HCT116 (cell line): ENCODE measurements around the gene DIPK1B. TPM values are rescaled to one million over a fixed set of nuclear protein-coding genes. Genes with fewer than 3 reads are reported as not detected.
A peak's percentile ranks its signal among the peaks of the same experiment; 100 is the strongest.

Source experiments
- ATAC-seq: fragments of 200-7000 bp; cut with Tn5 transposase; 2 replicates; pipeline ENCODE4 v1.9.1; 2020; ENCODE audit warnings: mild to moderate bottlenecking, moderate library complexity
- BruUV-seq: library from RNA; stranded (reverse); fragments of 400-500 nt; replicated peaks from 2 replicates; lab custom pipeline; 2021; lab: Mats Ljungman, UMichigan
- CTCF ChIA-PET: fragments of 300-600 bp; sonication (Branson Sonifier 250); formaldehyde crosslinking; loops from one replicate; lab custom pipeline; 2021; ENCODE audit warnings: antibody characterized with exemption; lab: Charles Lee
- POLR2A ChIA-PET: fragments of 300-600, 350-600 bp; sonication (Branson Sonifier 250); formaldehyde crosslinking; loops from one replicate; lab custom pipeline; 2021; ENCODE audit warnings: antibody characterized with exemption; lab: Charles Lee
- RAD21 ChIA-PET, 2 experiments: fragments of 300-600 bp; sonication (Branson Sonifier 250); formaldehyde crosslinking; loops; one replicate each; lab custom pipeline; 2023; ENCODE audit warnings: low total read pairs in 2 of 2; ENCODE audit not compliant: uncharacterized antibody in 2 of 2, unreplicated experiment in 2 of 2, low non-redundant PET in 1 of 2; lab: Charles Lee
- DNase-seq: peaks from one replicate; pipeline ENCODE4 v3.0.0-alpha.2; 2010; ENCODE audit warnings: low read depth, low spot score
- H2AFZ ChIP-seq: fragments of 200-600 bp; shearing (Covaris generic), sonication (generic); 2 replicates; pipeline ENCODE4 v1.6.1; 2017; ENCODE audit warnings: low read depth, mixed run types, mixed read lengths, antibody characterized with exemption, low read length; ENCODE audit not compliant: poor library complexity, severe bottlenecking
- H3K27ac ChIP-seq: 2 replicates; pipeline ENCODE4 v1.5.1; 2012; ENCODE audit warnings: low read depth, low read length
- H3K27me3 ChIP-seq: fragments of 200-600 bp; sonication (generic); 2 replicates; pipeline ENCODE4 v1.6.1; 2016; ENCODE audit warnings: mixed run types, low read length, mixed read lengths; ENCODE audit not compliant: insufficient read depth
- H3K36me3 ChIP-seq, 2 experiments: fragments of 200-500 bp in 1 of 2; fragments of 200-600 bp in 1 of 2; sonication (Bioruptor generic) in 1 of 2; sonication (generic) in 1 of 2; 2 replicates each; pipeline versions ENCODE4 v1.5.1 to v1.6.1; 2014 to 2016; ENCODE audit warnings: low read length in 2 of 2, inconsistent platforms in 1 of 2, mixed read lengths in 1 of 2, mixed run types in 1 of 2; ENCODE audit not compliant: insufficient read depth in 2 of 2, control insufficient read depth in 1 of 2
- H3K4me1 ChIP-seq, 2 experiments: fragments of 200-600 bp in 1 of 2; sonication (generic) in 1 of 2; 2 replicates each; pipeline versions ENCODE4 v1.5.1 to v1.6.1; 2012 to 2017; ENCODE audit warnings: low read length in 2 of 2, inconsistent platforms in 1 of 2, mild to moderate bottlenecking in 1 of 2, mixed read lengths in 1 of 2, mixed run types in 1 of 2, moderate library complexity in 1 of 2; ENCODE audit not compliant: insufficient read depth in 2 of 2, control insufficient read depth in 1 of 2
- H3K4me2 ChIP-seq: fragments of 200-600 bp; sonication (generic); 2 replicates; pipeline ENCODE4 v1.6.1; 2017; ENCODE audit warnings: mixed run types, low read length, mixed read lengths
- H3K4me3 ChIP-seq, 2 experiments: fragments of 200-600 bp in 1 of 2; sonication (generic) in 1 of 2; replicated peaks in 1 of 2; 2 replicates each; pipeline ENCODE4 v1.5.1; 2011 to 2016; ENCODE audit warnings: low read length in 2 of 2, control low read depth in 1 of 2, low read depth in 1 of 2, mild to moderate bottlenecking in 1 of 2, mixed read lengths in 1 of 2, mixed run types in 1 of 2
- H3K79me2 ChIP-seq: fragments of 200-600 bp; sonication (generic); 2 replicates; pipeline ENCODE4 v1.6.1; 2017; ENCODE audit warnings: mild to moderate bottlenecking, mixed run types, low read length, moderate library complexity, mixed read lengths; ENCODE audit not compliant: insufficient read depth
- H3K9ac ChIP-seq: fragments of 200-600 bp; sonication (generic); 2 replicates; pipeline ENCODE4 v1.6.1; 2016; ENCODE audit warnings: low read length, mixed read lengths
- H3K9me2 ChIP-seq: fragments of 200-600 bp; sonication (generic), shearing (Covaris generic); 2 replicates; pipeline ENCODE4 v1.6.1; 2017; ENCODE audit warnings: mixed run types, mild to moderate bottlenecking, moderate library complexity; ENCODE audit not compliant: insufficient read depth
- H3K9me3 ChIP-seq, 2 experiments: fragments of 200-500 bp in 1 of 2; fragments of 200-600 bp in 1 of 2; sonication (Bioruptor generic) in 1 of 2; sonication (generic) in 1 of 2; 2 replicates each; pipeline ENCODE4 v1.6.1; 2014 to 2017; ENCODE audit warnings: low read length in 2 of 2, mixed read lengths in 2 of 2, inconsistent platforms in 1 of 2, low read depth in 1 of 2, mild to moderate bottlenecking in 1 of 2, mixed run types in 1 of 2, moderate library complexity in 1 of 2; ENCODE audit not compliant: control insufficient read depth in 1 of 2, insufficient read depth in 1 of 2
- H4K20me1 ChIP-seq: fragments of 200-600 bp; sonication (generic), shearing (Covaris generic); 2 replicates; pipeline ENCODE4 v1.6.1; 2017; ENCODE audit warnings: mixed run types, mild to moderate bottlenecking, moderate library complexity; ENCODE audit not compliant: insufficient read depth
- CBX3 ChIP-seq: IDR thresholded peaks from 2 replicates; pipeline ENCODE4 v1.6.1; 2012; ENCODE audit warnings: low read depth
- EGR1 ChIP-seq: IDR thresholded peaks from 2 replicates; pipeline ENCODE4 v1.6.1; 2012; ENCODE audit warnings: low read depth
- ELF1 ChIP-seq: IDR thresholded peaks from 2 replicates; pipeline ENCODE4 v1.6.1; 2012; ENCODE audit warnings: low read depth, borderline replicate concordance
- FOSL1 ChIP-seq: IDR thresholded peaks from 2 replicates; pipeline ENCODE4 v1.6.1; 2012; ENCODE audit warnings: low read depth
- JUND ChIP-seq: IDR thresholded peaks from 2 replicates; pipeline ENCODE4 v1.6.1; 2012
- POLR2A ChIP-seq: IDR thresholded peaks from 2 replicates; pipeline ENCODE4 v1.7.0; 2011; ENCODE audit warnings: borderline replicate concordance; ENCODE audit not compliant: insufficient read depth, insufficient read length; ENCODE audit errors: extremely low read depth
- POLR2AphosphoS5 ChIP-seq: IDR thresholded peaks from 2 replicates; pipeline ENCODE4 v1.6.1; 2011; ENCODE audit warnings: mild to moderate bottlenecking, low read depth, low read length, moderate library complexity
- SP1 ChIP-seq: IDR thresholded peaks from 2 replicates; pipeline ENCODE4 v1.6.1; 2012; ENCODE audit warnings: low read depth
- SRF ChIP-seq: IDR thresholded peaks from 2 replicates; pipeline ENCODE4 v1.6.1; 2012; ENCODE audit warnings: low read depth
- TCF7L2 ChIP-seq: IDR thresholded peaks from 2 replicates; pipeline ENCODE4 v1.7.0; 2011; ENCODE audit warnings: borderline replicate concordance, inconsistent platforms; ENCODE audit not compliant: insufficient read depth, insufficient read length; ENCODE audit errors: extremely low read depth
- YY1 ChIP-seq: IDR thresholded peaks from 2 replicates; pipeline ENCODE4 v1.6.1; 2011; ENCODE audit warnings: low read length, low read depth, moderate library complexity, mild to moderate bottlenecking; ENCODE audit not compliant: insufficient replicate concordance; ENCODE audit errors: extremely low read depth
- intact Hi-C: fragments of 100-400 bp; cut with micrococcal nuclease; formaldehyde crosslinking; loops from 2 replicates; pipeline ENCODE4 v1.10.0; 2022
- total RNA-seq: library from RNA; stranded (reverse); gene quantifications from one replicate; pipeline ENCODE4 v1.2.1, GENCODE V29; 2021; ENCODE audit not compliant: unreplicated experiment
- TF ChIP-seq, protein P1 (sequence below): IDR thresholded peaks from 2 replicates; pipeline ENCODE4 v1.6.1; 2012; ENCODE audit warnings: low read depth
- TF ChIP-seq, protein P2 (sequence below): IDR thresholded peaks from 2 replicates; pipeline ENCODE4 v1.6.1; 2011; ENCODE audit warnings: mild to moderate bottlenecking, low read length, moderate library complexity; ENCODE audit not compliant: insufficient replicate concordance; ENCODE audit errors: extremely low read depth
- TF ChIP-seq, protein P3 (sequence below): IDR thresholded peaks from 2 replicates; pipeline ENCODE4 v1.6.1; 2012

The DIPK1B gene
- total RNA-seq, 1 experiment from 2014 or later: 15.6 TPM

GRCh38 chr9:136685216-136685615 is 27.2 kb upstream of the DIPK1B start:
- Histone ChIP-seq H3K79me2 (peaks cover 40% of the 10 kb centered on the region), H3K4me1 (peaks cover 19 to 31% of the 10 kb centered on the region in 2 experiments), H3K4me2 (peak overlapping the region; percentile 97), H3K36me3 (no peaks in the 10 kb centered on the region), H3K9me2 (no peaks in the 10 kb centered on the region), H2AFZ (no peak overlapping the region), H3K4me3 (no peak overlapping the region), H3K9ac (no peak overlapping the region)
- CTCF ChIA-PET: no interaction called here
- RAD21 ChIA-PET: no interaction called here
- no TSS peak for BruUV-seq
- ATAC-seq: no peak
- POLR2A ChIA-PET: no interaction called here
- DNase-seq: no peak
- intact Hi-C loops: no loop called here
- TF ChIP-seq FOSL1 (no peak), SP1 (no peak), SRF (no peak)
- TF ChIP-seq, all 23 proteins: peak for 0
- Histone ChIP-seq H3K27me3 (no peaks in the 10 kb centered on the region), H4K20me1 (no peaks in the 10 kb centered on the region), H3K27ac (peak overlapping the region; percentile 86; the same call in 1 of the 2 replicates), H3K9me3 (no peaks in the 10 kb centered on the region)

DNA sequence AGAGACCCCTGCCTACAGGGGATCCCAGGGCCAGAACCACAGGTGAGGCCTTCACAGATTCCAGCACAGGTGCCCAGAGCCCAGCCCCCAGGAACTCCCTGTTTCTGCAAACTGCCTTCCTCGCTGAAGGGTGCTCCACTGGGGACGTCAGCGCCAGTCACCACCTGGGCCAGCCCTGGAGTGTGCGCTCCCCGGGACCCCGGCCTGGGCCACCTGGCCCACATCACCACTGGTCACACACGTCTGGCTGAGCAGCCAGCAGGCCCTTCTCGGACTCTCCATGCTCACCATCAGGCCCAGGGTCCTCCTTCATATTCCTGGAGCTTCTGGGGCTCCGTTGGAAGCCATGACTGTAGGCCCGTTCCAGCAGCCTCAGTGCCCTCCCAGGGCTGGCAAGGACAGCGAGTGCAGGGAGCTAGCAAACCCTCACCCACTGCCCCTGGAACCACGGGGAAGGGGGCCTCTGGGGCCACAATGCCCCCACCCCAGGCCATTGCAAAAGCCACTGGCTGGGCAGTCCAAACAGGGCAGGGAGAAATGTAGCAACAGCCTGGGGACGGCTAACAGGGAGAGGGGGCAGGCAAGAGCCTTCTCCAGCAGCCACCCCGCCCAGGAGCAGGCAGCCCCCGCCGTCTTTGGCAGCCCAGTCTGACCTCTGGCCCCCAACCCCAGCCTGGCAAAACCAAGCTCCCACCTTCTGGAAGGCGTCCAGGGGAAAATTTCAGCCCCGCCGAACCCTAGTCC is 26.4 kb upstream of the DIPK1B start:
- RAD21 ChIA-PET: no interaction called here
- H2AFZ ChIP-seq: no peak overlapping the region
- no peaks in the 10 kb centered on the region for H3K9me3 ChIP-seq
- H3K27ac ChIP-seq: peak overlapping the region; percentile 86
- no peaks in the 10 kb centered on the region for H3K9me2 ChIP-seq
- CTCF ChIA-PET: interaction anchor here (1.4 kb wide), 1 partner anchor 15 kb away, joined by 6 read pairs; no protein-coding TSS in a partner anchor
- POLR2A ChIA-PET: no interaction called here
- H3K79me2 ChIP-seq: peaks cover 38% of the 10 kb centered on the region
- no peaks in the 10 kb centered on the region for H3K36me3 ChIP-seq
- ATAC-seq (no peak), DNase-seq (no peak)
- peaks cover 27 to 38% of the 10 kb centered on the region in 2 experiments for H3K4me1 ChIP-seq
- H3K4me3 ChIP-seq: peak overlapping the region; percentile 81 to 89
- no peaks in the 10 kb centered on the region for H4K20me1 ChIP-seq
- peak overlapping the region; percentile 97 for H3K4me2 ChIP-seq
- intact Hi-C loops: loop anchor here (2.0 kb wide), 1 partner anchor 15 kb away; no protein-coding TSS in a partner anchor
- no peaks in the 10 kb centered on the region for H3K27me3 ChIP-seq
- H3K9ac ChIP-seq: peak overlapping the region; percentile 91
- TSS peak; percentile 49 for BruUV-seq
- no peak for TF ChIP-seq SP1
- TF ChIP-seq EGR1: no peak
- TF ChIP-seq, protein P1, sequence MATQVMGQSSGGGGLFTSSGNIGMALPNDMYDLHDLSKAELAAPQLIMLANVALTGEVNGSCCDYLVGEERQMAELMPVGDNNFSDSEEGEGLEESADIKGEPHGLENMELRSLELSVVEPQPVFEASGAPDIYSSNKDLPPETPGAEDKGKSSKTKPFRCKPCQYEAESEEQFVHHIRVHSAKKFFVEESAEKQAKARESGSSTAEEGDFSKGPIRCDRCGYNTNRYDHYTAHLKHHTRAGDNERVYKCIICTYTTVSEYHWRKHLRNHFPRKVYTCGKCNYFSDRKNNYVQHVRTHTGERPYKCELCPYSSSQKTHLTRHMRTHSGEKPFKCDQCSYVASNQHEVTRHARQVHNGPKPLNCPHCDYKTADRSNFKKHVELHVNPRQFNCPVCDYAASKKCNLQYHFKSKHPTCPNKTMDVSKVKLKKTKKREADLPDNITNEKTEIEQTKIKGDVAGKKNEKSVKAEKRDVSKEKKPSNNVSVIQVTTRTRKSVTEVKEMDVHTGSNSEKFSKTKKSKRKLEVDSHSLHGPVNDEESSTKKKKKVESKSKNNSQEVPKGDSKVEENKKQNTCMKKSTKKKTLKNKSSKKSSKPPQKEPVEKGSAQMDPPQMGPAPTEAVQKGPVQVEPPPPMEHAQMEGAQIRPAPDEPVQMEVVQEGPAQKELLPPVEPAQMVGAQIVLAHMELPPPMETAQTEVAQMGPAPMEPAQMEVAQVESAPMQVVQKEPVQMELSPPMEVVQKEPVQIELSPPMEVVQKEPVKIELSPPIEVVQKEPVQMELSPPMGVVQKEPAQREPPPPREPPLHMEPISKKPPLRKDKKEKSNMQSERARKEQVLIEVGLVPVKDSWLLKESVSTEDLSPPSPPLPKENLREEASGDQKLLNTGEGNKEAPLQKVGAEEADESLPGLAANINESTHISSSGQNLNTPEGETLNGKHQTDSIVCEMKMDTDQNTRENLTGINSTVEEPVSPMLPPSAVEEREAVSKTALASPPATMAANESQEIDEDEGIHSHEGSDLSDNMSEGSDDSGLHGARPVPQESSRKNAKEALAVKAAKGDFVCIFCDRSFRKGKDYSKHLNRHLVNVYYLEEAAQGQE: no peak
- TF ChIP-seq ELF1: no peak
- no peak for TF ChIP-seq YY1
- no peak for TF ChIP-seq SRF
- no peak for TF ChIP-seq TCF7L2
- TF ChIP-seq, protein P2, sequence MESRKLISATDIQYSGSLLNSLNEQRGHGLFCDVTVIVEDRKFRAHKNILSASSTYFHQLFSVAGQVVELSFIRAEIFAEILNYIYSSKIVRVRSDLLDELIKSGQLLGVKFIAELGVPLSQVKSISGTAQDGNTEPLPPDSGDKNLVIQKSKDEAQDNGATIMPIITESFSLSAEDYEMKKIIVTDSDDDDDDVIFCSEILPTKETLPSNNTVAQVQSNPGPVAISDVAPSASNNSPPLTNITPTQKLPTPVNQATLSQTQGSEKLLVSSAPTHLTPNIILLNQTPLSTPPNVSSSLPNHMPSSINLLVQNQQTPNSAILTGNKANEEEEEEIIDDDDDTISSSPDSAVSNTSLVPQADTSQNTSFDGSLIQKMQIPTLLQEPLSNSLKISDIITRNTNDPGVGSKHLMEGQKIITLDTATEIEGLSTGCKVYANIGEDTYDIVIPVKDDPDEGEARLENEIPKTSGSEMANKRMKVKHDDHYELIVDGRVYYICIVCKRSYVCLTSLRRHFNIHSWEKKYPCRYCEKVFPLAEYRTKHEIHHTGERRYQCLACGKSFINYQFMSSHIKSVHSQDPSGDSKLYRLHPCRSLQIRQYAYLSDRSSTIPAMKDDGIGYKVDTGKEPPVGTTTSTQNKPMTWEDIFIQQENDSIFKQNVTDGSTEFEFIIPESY: no peak
- no peak for TF ChIP-seq POLR2AphosphoS5
- TF ChIP-seq POLR2A: no peak
- TF ChIP-seq CBX3: no peak
- TF ChIP-seq, protein P3, sequence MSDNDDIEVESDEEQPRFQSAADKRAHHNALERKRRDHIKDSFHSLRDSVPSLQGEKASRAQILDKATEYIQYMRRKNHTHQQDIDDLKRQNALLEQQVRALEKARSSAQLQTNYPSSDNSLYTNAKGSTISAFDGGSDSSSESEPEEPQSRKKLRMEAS: no peak
- no peak for TF ChIP-seq FOSL1
- TF ChIP-seq JUND: no peak
